Osteoblast (primary cell): ENCODE results near the gene GNAL. TPM values are rescaled to one million over a fixed set of nuclear protein-coding genes. Genes with fewer than 3 reads are reported as not detected.
A peak's percentile ranks its signal among the peaks of the same experiment; 100 is the strongest.

Experiments used
- DNase-seq: peaks from one replicate; pipeline ENCODE4 v3.0.0; 2011; ENCODE audit warnings: low spot score, mixed read lengths; ENCODE audit not compliant: insufficient read length; ENCODE audit errors: missing footprints
- H2AFZ ChIP-seq: 2 replicates; pipeline ENCODE4 v1.6.0; 2011; ENCODE audit warnings: mild to moderate bottlenecking, low read length
- H3K27ac ChIP-seq: 2 replicates; pipeline ENCODE4 v1.5.1; 2011; ENCODE audit warnings: mild to moderate bottlenecking, low read depth, low read length, moderate library complexity
- H3K27me3 ChIP-seq: 2 replicates; pipeline ENCODE4 v1.6.0; 2012; ENCODE audit warnings: mild to moderate bottlenecking, control low read depth, inconsistent platforms, low read length, moderate library complexity; ENCODE audit not compliant: insufficient read depth
- H3K36me3 ChIP-seq: 2 replicates; pipeline ENCODE4 v1.5.1; 2011; ENCODE audit warnings: mild to moderate bottlenecking, low read length, control low read depth, moderate library complexity; ENCODE audit not compliant: insufficient read depth
- H3K4me1 ChIP-seq: 2 replicates; pipeline ENCODE4 v1.5.1; 2011; ENCODE audit warnings: mild to moderate bottlenecking, low read length, control low read depth, moderate library complexity; ENCODE audit not compliant: insufficient read depth
- H3K4me2 ChIP-seq: 2 replicates; pipeline ENCODE4 v1.6.0; 2011; ENCODE audit warnings: mild to moderate bottlenecking, low read length; ENCODE audit not compliant: insufficient read depth
- H3K4me3 ChIP-seq: fragments of 200-600 bp; sonication (generic); 3 replicates; pipeline ENCODE4 v1.5.1; 2012; ENCODE audit warnings: mild to moderate bottlenecking, low read length, inconsistent platforms; ENCODE audit not compliant: insufficient read depth
- H3K79me2 ChIP-seq: 2 replicates; pipeline ENCODE4 v1.6.0; 2012; ENCODE audit warnings: mild to moderate bottlenecking, low read length, control low read depth, inconsistent platforms; ENCODE audit not compliant: insufficient read depth
- H3K9me3 ChIP-seq: 2 replicates; pipeline ENCODE4 v1.5.1; 2011; ENCODE audit warnings: low read depth, low read length, control low read depth
- H4K20me1 ChIP-seq: 2 replicates; pipeline ENCODE4 v1.6.0; 2012; ENCODE audit warnings: mild to moderate bottlenecking, low read length, control low read depth; ENCODE audit not compliant: insufficient read depth
- CTCF ChIP-seq: IDR thresholded peaks from 2 replicates; pipeline ENCODE4 v1.5.1; 2011; ENCODE audit warnings: mild to moderate bottlenecking, low read depth, low read length, moderate library complexity; ENCODE audit errors: extremely low read depth
- total RNA-seq: library from RNA; depleted of rRNA; stranded (reverse); fragments of >200 nt; gene quantifications from 2 replicates; pipeline ENCODE4 v1.2.3, GENCODE V29; 2012

Gene GNAL
- total RNA-seq, 1 donor: 0.72 TPM

- Histone ChIP-seq H3K36me3 (no peaks in the 10 kb centered on the region), H3K4me3 (no peak overlapping the region), H4K20me1 (no peaks in the 10 kb centered on the region), H3K4me1 (no peaks in the 10 kb centered on the region), H3K4me2 (no peak overlapping the region), H2AFZ (no peak overlapping the region), H3K27me3 (peaks cover 3% of the 10 kb centered on the region), H3K9me3 (no peaks in the 10 kb centered on the region), H3K79me2 (no peaks in the 10 kb centered on the region), H3K27ac (no peak overlapping the region)
- TF ChIP-seq CTCF: peak; percentile 14
- no peak for DNase-seq
Observed at GRCh38 chr18:11761553-11761952, 72.5 kb downstream of the GNAL start.

DNA sequence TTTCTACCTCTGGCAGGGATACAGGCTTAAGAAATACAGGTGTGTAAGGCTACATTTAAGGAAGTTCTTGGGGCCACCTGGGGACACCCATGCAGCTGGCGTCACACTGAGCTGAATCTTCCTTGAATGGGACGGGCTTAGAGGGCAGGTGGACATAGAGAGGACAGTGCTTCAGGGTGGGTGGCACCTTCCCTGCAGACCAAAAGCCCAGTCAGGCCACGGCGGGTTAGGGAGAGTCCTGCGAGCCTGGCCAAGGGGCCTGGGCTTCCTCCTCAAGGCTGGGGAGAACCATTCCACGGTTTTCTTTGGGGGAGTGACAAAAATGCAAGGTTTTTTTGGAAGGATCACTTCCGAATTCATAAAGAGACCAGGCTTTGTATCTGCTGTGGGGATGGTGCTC is 73.4 kb downstream of the GNAL start:
- no peaks in the 10 kb centered on the region for H3K36me3 ChIP-seq
- no peaks in the 10 kb centered on the region for H3K4me1 ChIP-seq
- TF ChIP-seq CTCF: no peak
- H3K27ac ChIP-seq: no peak overlapping the region
- no peaks in the 10 kb centered on the region for H4K20me1 ChIP-seq
- no peak for DNase-seq
- H3K4me3 ChIP-seq: no peak overlapping the region
- H2AFZ ChIP-seq: no peak overlapping the region
- no peaks in the 10 kb centered on the region for H3K79me2 ChIP-seq
- no peaks in the 10 kb centered on the region for H3K27me3 ChIP-seq
- H3K9me3 ChIP-seq: no peaks in the 10 kb centered on the region
- no peak overlapping the region for H3K4me2 ChIP-seq

- Histone ChIP-seq H3K36me3 (no peaks in the 10 kb centered on the region), H3K9me3 (no peaks in the 10 kb centered on the region), H3K79me2 (no peaks in the 10 kb centered on the region), H3K4me3 (no peak overlapping the region), H4K20me1 (no peaks in the 10 kb centered on the region), H3K27ac (no peak overlapping the region), H2AFZ (no peak overlapping the region), H3K4me2 (no peak overlapping the region), H3K27me3 (no peaks in the 10 kb centered on the region), H3K4me1 (no peaks in the 10 kb centered on the region)
- DNase-seq: no peak
- TF ChIP-seq CTCF: no peak
Observed at GRCh38 chr18:11767329-11767728, 78.3 kb downstream of the GNAL start.

DNA sequence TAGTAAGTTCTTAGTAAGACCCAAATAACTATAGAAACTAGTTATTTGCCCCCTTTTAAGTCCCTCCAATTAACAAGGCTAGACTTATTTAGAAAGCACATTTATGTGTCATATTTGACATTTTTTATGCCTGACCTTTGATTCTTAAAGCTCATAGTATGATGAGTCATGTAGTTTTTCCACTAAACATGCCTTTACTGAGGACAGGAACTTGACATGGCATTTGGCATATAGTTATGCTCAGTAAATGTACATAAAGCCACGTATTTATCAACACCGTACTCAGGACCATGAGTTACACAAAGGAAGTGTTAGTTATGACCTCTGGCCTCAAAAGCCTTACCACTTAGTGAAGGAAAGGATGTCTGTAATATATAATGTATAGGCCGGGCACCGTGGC is 78.9 kb downstream of the GNAL start:
- Histone ChIP-seq H3K9me3 (no peaks in the 10 kb centered on the region), H3K27me3 (no peaks in the 10 kb centered on the region), H3K36me3 (no peaks in the 10 kb centered on the region), H3K27ac (no peak overlapping the region), H2AFZ (no peak overlapping the region), H3K4me1 (no peaks in the 10 kb centered on the region), H4K20me1 (no peaks in the 10 kb centered on the region), H3K4me2 (no peak overlapping the region), H3K4me3 (no peak overlapping the region), H3K79me2 (no peaks in the 10 kb centered on the region)
- DNase-seq: no peak
- TF ChIP-seq CTCF: no peak
